Glutamatergic neuron (in vitro differentiated cells): ENCODE data around the gene PCNT. TPM values are rescaled to one million over a fixed set of nuclear protein-coding genes. Genes with fewer than 3 reads are reported as not detected.
"Not testable (repeated sequence)": the region's sequence is repeated elsewhere in the genome, so short reads cannot be mapped to it uniquely, and the experiment has no call there.

Experiments
- DNase-seq: peaks from one replicate; pipeline ENCODE4 v3.0.0; 2022
- H3K27ac Mint-ChIP-seq: one replicate; pipeline ENCODE4 v1.8.0; 2020; ENCODE audit warnings: mild to moderate bottlenecking, mixed read lengths, inconsistent platforms; ENCODE audit not compliant: unreplicated experiment
- H3K27me3 Mint-ChIP-seq: one replicate; pipeline ENCODE4 v1.8.0; 2020; ENCODE audit warnings: mild to moderate bottlenecking, moderate library complexity, mixed read lengths, inconsistent platforms; ENCODE audit not compliant: unreplicated experiment
- H3K36me3 Mint-ChIP-seq: one replicate; pipeline ENCODE4 v1.8.0; 2020; ENCODE audit warnings: mild to moderate bottlenecking, mixed read lengths, inconsistent platforms; ENCODE audit not compliant: unreplicated experiment
- H3K4me1 Mint-ChIP-seq: one replicate; pipeline ENCODE4 v1.8.0; 2020; ENCODE audit warnings: mild to moderate bottlenecking, low read depth, mixed read lengths, inconsistent platforms; ENCODE audit not compliant: unreplicated experiment
- H3K4me3 Mint-ChIP-seq: one replicate; pipeline ENCODE4 v1.8.0; 2020; ENCODE audit warnings: mild to moderate bottlenecking, mixed read lengths, inconsistent platforms; ENCODE audit not compliant: unreplicated experiment
- H3K9me3 Mint-ChIP-seq: one replicate; pipeline ENCODE4 v1.8.0; 2020; ENCODE audit warnings: mild to moderate bottlenecking, moderate library complexity, mixed read lengths, inconsistent platforms; ENCODE audit not compliant: unreplicated experiment
- CTCF ChIP-seq: fragments of 200-600 bp; sonication (generic); IDR thresholded peaks from one replicate; pipeline ENCODE4 v1.5.0; 2021; ENCODE audit not compliant: partially characterized antibody, unreplicated experiment
- total RNA-seq: library from RNA; stranded (reverse); fragmentation: NEBNext Ultra II Directional; extraction: Animal tissue kit (Norgen Biotek cat#: 25700); gene quantifications from one replicate; pipeline ENCODE4 v1.2.1, GENCODE V29; 2021; ENCODE audit not compliant: unreplicated experiment

PCNT gene
- total RNA-seq, 1 donor from 2014 or later, result 117 TPM

DNA sequence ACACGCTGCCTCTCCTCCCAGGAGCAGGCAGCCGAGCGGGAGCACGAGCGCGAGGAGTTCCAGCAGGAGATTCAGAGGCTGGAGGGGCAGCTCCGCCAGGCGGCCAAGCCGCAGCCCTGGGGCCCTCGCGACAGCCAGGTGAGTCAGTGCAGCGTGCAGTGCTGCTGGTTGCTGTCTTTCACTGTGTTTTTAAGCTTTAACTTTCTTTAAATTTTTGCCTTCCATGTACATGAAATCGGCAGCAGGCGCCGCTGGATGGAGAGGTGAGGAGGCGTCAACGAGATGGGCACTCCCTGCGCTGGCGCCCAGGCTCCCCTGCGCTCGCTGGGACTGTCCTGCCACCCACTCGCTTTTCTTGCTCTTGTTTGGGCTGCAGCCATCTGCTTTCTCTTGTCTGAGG lies 74.0 kb downstream of the PCNT start:
- Mint-ChIP-seq H3K4me1 (peaks cover 10% of the 10 kb centered on the region), H3K9me3 (peaks cover 9% of the 10 kb centered on the region), H3K4me3 (no peak overlapping the region), H3K27me3 (peaks cover 3% of the 10 kb centered on the region), H3K27ac (no peak overlapping the region), H3K36me3 (peaks cover 3% of the 10 kb centered on the region)
- TF ChIP-seq CTCF, result no peak
- no peak for DNase-seq

GRCh38 chr21:46399129-46399528 lies 75.2 kb downstream of the PCNT start:
- H3K9me3 Mint-ChIP-seq, result peaks cover 6% of the 10 kb centered on the region
- H3K27ac Mint-ChIP-seq, result no peak overlapping the region
- no peak for DNase-seq
- no peak overlapping the region for H3K4me3 Mint-ChIP-seq
- TF ChIP-seq CTCF, result no peak
- peaks cover 8% of the 10 kb centered on the region for H3K36me3 Mint-ChIP-seq
- H3K27me3 Mint-ChIP-seq, result peaks cover 5% of the 10 kb centered on the region
- H3K4me1 Mint-ChIP-seq, result peaks cover 5% of the 10 kb centered on the region

DNA sequence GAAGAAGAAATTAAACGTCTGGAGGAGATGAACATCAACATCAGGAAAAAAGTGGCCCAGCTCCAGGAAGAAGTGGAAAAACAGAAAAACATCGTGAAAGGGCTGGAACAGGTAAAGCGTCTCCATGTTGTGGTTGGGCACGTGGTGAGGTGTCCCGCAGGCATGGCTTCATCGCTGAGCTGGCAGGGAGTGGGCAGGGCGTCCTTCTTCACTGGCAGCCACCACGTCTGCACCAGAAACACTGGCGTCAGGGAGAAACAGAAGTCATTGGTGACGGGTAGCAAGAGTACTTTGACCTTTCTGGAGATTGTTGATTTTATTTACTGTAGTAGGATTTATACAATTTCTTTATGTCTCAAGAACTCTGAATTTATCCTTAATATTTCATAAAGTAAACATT lies 75.7 kb downstream of the PCNT start:
- Mint-ChIP-seq H3K36me3 (peaks cover 8% of the 10 kb centered on the region), H3K27me3 (peaks cover 5% of the 10 kb centered on the region), H3K27ac (no peak overlapping the region), H3K4me3 (no peak overlapping the region), H3K9me3 (peaks cover 4% of the 10 kb centered on the region), H3K4me1 (no peaks in the 10 kb centered on the region)
- no peak for DNase-seq
- TF ChIP-seq CTCF, result no peak

- TF ChIP-seq CTCF, result no peak
- Mint-ChIP-seq H3K4me3 (no peak overlapping the region), H3K9me3 (peaks cover 4% of the 10 kb centered on the region)
These were observed 77.4 kb downstream of the PCNT start for GRCh38 chr21:46401186-46401910.

GRCh38 chr21:46402421-46402820 lies 78.5 kb downstream of the PCNT start:
- no peak for DNase-seq
- Mint-ChIP-seq H3K27me3 (peaks cover 3% of the 10 kb centered on the region), H3K4me3 (no peak overlapping the region), H3K9me3 (peaks cover 4% of the 10 kb centered on the region), H3K27ac (no peak overlapping the region), H3K4me1 (no peaks in the 10 kb centered on the region), H3K36me3 (peaks cover 8% of the 10 kb centered on the region)
- TF ChIP-seq CTCF, result no peak

More at GRCh38 chr21:46401186-46401910, 77.4 kb downstream of the PCNT start:
- Mint-ChIP-seq H3K36me3 (peaks cover 8% of the 10 kb centered on the region), H3K27ac (no peak overlapping the region), H3K27me3 (peaks cover 5% of the 10 kb centered on the region), H3K4me1 (no peaks in the 10 kb centered on the region)
- no peak for DNase-seq

DNA sequence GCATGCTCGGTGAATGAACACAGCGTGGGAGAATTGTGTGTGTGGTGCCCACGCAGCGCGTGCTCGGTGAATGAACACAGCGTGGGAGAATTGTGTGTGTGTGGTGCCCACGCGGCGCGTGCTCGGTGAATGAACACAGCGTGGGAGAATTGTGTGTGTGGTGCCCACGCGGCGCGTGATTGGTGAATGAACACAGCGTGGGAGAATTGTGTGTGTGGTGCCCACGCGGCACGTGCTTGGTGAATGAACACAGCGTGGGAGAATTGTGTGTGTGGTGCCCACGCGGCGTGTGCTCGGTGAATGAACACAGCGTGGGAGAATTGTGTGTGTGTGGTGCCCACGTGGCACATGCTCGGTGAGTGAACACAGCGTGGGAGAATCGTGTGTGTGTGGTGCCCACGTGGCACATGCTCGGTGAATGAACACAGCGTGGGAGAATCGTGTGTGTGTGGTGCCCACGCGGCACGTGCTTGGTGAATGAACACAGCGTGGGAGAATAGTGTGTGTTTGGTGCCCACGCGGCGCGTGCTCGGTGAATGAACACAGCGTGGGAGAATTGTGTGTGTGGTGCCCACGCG lies 79.4 kb downstream of the PCNT start:
- peak overlapping the region; percentile 13 for H3K4me3 Mint-ChIP-seq
- DNase-seq, H3K36me3 Mint-ChIP-seq, H3K27me3 Mint-ChIP-seq, H3K27ac Mint-ChIP-seq, H3K9me3 Mint-ChIP-seq, H3K4me1 Mint-ChIP-seq: not testable (repeated sequence)
